ENCODE results near the gene PPARA. TPM values are rescaled to one million over a fixed set of nuclear protein-coding genes. Genes with fewer than 3 reads are reported as not detected.

The PPARA gene
- total RNA-seq, 1 donor, result 22.1 TPM

Other genes with a start within 250 kb of the PPARA start
- 0.59 TPM in 1 of 2 replicates, not detected in the other for gene WNT7B, start 173.4 kb upstream of the PPARA start, total RNA-seq
- 12.7 and 15.0 TPM in 2 replicates for gene CDPF1, start 99.8 kb downstream of the PPARA start, total RNA-seq
- gene PKDREJ, start 112.8 kb downstream of the PPARA start, total RNA-seq, result not detected in 2 replicates
- 25.6 and 29.3 TPM in 2 replicates for gene TTC38, start 117.5 kb downstream of the PPARA start, total RNA-seq
- 1.8 and 2.1 TPM in 2 replicates for gene GTSE1, start 146.3 kb downstream of the PPARA start, total RNA-seq
- gene TRMU, start 185.2 kb downstream of the PPARA start, total RNA-seq, result 18.9 and 22.1 TPM in 2 replicates

Data from osteoblast (primary cell).